Activated CD4-positive, alpha-beta T cell treated with anti-CD3 and anti-CD28 coated beads, Interleukin-2, amount 50 U/mL, for 24 hours (primary cell): ENCODE data around the gene TSHZ1.

ENCODE experiments used
- DNase-seq, 2 donors: peaks; one replicate each; pipeline ENCODE4 v3.0.0-alpha.2; 2020; ENCODE audit warnings: low read depth in 1 of 2, low spot score in 1 of 2

TSHZ1 gene

GRCh38 chr18:75210274-75211001 lies at the start of gene TSHZ1:
TSS of gene TSHZ1 (plus strand) at chr18:75210797. CDS start at chr18:75211877, 1,080 bp downstream.
- DNase-seq = peak in 1 of 2 donors; percentile 63

GRCh38 chr18:75161256-75162028 lies 49.2 kb upstream of the TSHZ1 start:
- DNase-seq = no peak

- DNase-seq = no peak
Measured at GRCh38 chr18:75162467-75162866, 48.1 kb upstream of the TSHZ1 start.

- no peak for DNase-seq
Measured at GRCh38 chr18:75162978-75163377, 47.6 kb upstream of the TSHZ1 start.

- no peak for DNase-seq
Measured at GRCh38 chr18:75163736-75164135, 46.9 kb upstream of the TSHZ1 start.

- DNase-seq = no peak
Measured at GRCh38 chr18:75164479-75164878, 46.1 kb upstream of the TSHZ1 start.

- no peak for DNase-seq
Measured at GRCh38 chr18:75165926-75166325, 44.7 kb upstream of the TSHZ1 start.

- DNase-seq = no peak
Measured at GRCh38 chr18:75167137-75167536, 43.5 kb upstream of the TSHZ1 start.

- DNase-seq = no peak
Measured at GRCh38 chr18:75167759-75168618, 42.6 kb upstream of the TSHZ1 start.

GRCh38 chr18:75168619-75169018 lies 42.0 kb upstream of the TSHZ1 start:
- DNase-seq = no peak

GRCh38 chr18:75169411-75169810 lies 41.2 kb upstream of the TSHZ1 start:
- DNase-seq = no peak

GRCh38 chr18:75170022-75170789 lies 40.4 kb upstream of the TSHZ1 start:
- no peak for DNase-seq

GRCh38 chr18:75170916-75171315 lies 39.7 kb upstream of the TSHZ1 start:
- DNase-seq = no peak

- no peak for DNase-seq
Measured at GRCh38 chr18:75172299-75173124, 38.1 kb upstream of the TSHZ1 start.

- no peak for DNase-seq
Measured at GRCh38 chr18:75173125-75173432, 37.5 kb upstream of the TSHZ1 start.

GRCh38 chr18:75173738-75174137 lies 36.9 kb upstream of the TSHZ1 start:
- DNase-seq = no peak

- no peak for DNase-seq
Measured at GRCh38 chr18:75176849-75177248, 33.7 kb upstream of the TSHZ1 start.

GRCh38 chr18:75178376-75178775 lies 32.2 kb upstream of the TSHZ1 start:
- DNase-seq = no peak

- DNase-seq = no peak
Measured at GRCh38 chr18:75179819-75180600, 30.6 kb upstream of the TSHZ1 start.
